ENCODE data around the gene MAP3K10. TPM values are rescaled to one million over a fixed set of nuclear protein-coding genes. Genes with fewer than 3 reads are reported as not detected.

MAP3K10 gene
- total and polyA plus RNA-seq, 9 of the 15 experiments (the other 6 are each of a cell fraction or from before 2014, with no cell fraction given) = 0.01 to 8.0 (median 2.7) TPM; not detected in 1

GRCh38 chr19:40231544-40232424 lies 40.6 kb downstream of the MAP3K10 start (continued):
- TF ChIP-seq SRSF9 (IDR thresholded peaks at IDR 0.05; ENCODE audit: borderline replicate concordance, low read depth, low read length) (no peak), NRF1 (conservative IDR thresholded peaks at IDR 0.05 in 1 of 2, IDR thresholded peaks at IDR 0.05 in 1 of 2) (0 out of 4 replicates have a peak, but pooled peaks of 1 of the 2 experiments have one; percentile 9), ZBED1 (IDR thresholded peaks at IDR 0.05) (0 out of 2 replicates have a peak, but pooled peaks have one; percentile 30), CAMTA2 (CRISPR knock-in tag; conservative IDR thresholded peaks at IDR 0.05) (no peak), ATF2 (CRISPR knock-in tag; IDR thresholded peaks at IDR 0.05) (no peak), FOXJ2 (tag; IDR thresholded peaks at IDR 0.05) (no peak), SMARCA4 (IDR thresholded peaks at IDR 0.05) (peak; percentile 40; the same call in 1 of the 2 replicates), ZNF551 (CRISPR knock-in tag; IDR thresholded peaks at IDR 0.05) (no peak), SREBF2 (CRISPR knock-in tag; IDR thresholded peaks at IDR 0.05) (no peak), PHF20 (IDR thresholded peaks at IDR 0.05; ENCODE audit: partially characterized antibody) (peak; percentile 47), ZNF3 (CRISPR knock-in tag; IDR thresholded peaks at IDR 0.05) (no peak), CEBPG (CRISPR knock-in tag; IDR thresholded peaks at IDR 0.05) (no peak), CEBPG (tag; conservative IDR thresholded peaks at IDR 0.05 in 1 of 2, IDR thresholded peaks at IDR 0.05 in 1 of 2) (no peak)
- TF ChIP-seq, protein P1, sequence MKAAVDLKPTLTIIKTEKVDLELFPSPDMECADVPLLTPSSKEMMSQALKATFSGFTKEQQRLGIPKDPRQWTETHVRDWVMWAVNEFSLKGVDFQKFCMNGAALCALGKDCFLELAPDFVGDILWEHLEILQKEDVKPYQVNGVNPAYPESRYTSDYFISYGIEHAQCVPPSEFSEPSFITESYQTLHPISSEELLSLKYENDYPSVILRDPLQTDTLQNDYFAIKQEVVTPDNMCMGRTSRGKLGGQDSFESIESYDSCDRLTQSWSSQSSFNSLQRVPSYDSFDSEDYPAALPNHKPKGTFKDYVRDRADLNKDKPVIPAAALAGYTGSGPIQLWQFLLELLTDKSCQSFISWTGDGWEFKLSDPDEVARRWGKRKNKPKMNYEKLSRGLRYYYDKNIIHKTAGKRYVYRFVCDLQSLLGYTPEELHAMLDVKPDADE (conservative IDR thresholded peaks at IDR 0.05; ENCODE audit: control insufficient read depth, low read depth, low read length) = no peak
- TF ChIP-seq, protein P2, sequence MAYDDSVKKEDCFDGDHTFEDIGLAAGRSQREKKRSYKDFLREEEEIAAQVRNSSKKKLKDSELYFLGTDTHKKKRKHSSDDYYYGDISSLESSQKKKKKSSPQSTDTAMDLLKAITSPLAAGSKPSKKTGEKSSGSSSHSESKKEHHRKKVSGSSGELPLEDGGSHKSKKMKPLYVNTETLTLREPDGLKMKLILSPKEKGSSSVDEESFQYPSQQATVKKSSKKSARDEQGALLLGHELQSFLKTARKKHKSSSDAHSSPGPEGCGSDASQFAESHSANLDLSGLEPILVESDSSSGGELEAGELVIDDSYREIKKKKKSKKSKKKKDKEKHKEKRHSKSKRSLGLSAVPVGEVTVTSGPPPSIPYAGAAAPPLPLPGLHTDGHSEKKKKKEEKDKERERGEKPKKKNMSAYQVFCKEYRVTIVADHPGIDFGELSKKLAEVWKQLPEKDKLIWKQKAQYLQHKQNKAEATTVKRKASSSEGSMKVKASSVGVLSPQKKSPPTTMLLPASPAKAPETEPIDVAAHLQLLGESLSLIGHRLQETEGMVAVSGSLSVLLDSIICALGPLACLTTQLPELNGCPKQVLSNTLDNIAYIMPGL (CRISPR knock-in tag; IDR thresholded peaks at IDR 0.05) = no peak
- TF ChIP-seq, protein P3, sequence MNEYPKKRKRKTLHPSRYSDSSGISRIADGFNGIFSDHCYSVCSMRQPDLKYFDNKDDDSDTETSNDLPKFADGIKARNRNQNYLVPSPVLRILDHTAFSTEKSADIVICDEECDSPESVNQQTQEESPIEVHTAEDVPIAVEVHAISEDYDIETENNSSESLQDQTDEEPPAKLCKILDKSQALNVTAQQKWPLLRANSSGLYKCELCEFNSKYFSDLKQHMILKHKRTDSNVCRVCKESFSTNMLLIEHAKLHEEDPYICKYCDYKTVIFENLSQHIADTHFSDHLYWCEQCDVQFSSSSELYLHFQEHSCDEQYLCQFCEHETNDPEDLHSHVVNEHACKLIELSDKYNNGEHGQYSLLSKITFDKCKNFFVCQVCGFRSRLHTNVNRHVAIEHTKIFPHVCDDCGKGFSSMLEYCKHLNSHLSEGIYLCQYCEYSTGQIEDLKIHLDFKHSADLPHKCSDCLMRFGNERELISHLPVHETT (CRISPR knock-in tag; conservative IDR thresholded peaks at IDR 0.05 in 1 of 2, IDR thresholded peaks at IDR 0.05 in 1 of 2) = 0 out of 4 replicates have a peak, but pooled peaks of 1 of the 2 experiments have one; percentile 33
- TF ChIP-seq, protein P4, sequence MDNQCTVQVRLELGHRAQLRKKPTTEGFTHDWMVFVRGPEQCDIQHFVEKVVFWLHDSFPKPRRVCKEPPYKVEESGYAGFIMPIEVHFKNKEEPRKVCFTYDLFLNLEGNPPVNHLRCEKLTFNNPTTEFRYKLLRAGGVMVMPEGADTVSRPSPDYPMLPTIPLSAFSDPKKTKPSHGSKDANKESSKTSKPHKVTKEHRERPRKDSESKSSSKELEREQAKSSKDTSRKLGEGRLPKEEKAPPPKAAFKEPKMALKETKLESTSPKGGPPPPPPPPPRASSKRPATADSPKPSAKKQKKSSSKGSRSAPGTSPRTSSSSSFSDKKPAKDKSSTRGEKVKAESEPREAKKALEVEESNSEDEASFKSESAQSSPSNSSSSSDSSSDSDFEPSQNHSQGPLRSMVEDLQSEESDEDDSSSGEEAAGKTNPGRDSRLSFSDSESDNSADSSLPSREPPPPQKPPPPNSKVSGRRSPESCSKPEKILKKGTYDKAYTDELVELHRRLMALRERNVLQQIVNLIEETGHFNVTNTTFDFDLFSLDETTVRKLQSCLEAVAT (IDR thresholded peaks at IDR 0.05) = no peak
- TF ChIP-seq, protein P5, sequence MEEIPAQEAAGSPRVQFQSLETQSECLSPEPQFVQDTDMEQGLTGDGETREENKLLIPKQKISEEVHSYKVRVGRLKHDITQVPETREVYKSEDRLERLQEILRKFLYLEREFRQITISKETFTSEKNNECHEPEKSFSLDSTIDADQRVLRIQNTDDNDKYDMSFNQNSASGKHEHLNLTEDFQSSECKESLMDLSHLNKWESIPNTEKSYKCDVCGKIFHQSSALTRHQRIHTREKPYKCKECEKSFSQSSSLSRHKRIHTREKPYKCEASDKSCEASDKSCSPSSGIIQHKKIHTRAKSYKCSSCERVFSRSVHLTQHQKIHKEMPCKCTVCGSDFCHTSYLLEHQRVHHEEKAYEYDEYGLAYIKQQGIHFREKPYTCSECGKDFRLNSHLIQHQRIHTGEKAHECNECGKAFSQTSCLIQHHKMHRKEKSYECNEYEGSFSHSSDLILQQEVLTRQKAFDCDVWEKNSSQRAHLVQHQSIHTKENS (CRISPR knock-in tag; IDR thresholded peaks at IDR 0.05) = no peak

Measured in K562 (cell line).